PC-9 (cell line): ENCODE measurements around the gene FBXL5. TPM values are rescaled to one million over a fixed set of nuclear protein-coding genes. Genes with fewer than 3 reads are reported as not detected.

Experiments
- BruUV-seq: library from RNA; stranded (reverse); fragments of 400-500 nt; replicated peaks from 2 replicates; lab custom pipeline; 2021; lab: Mats Ljungman, UMichigan
- CTCF ChIA-PET: fragments of 300-600 bp; sonication (Branson Sonifier 250); formaldehyde crosslinking; loops from one replicate; lab custom pipeline; 2022; ENCODE audit warnings: antibody characterized with exemption; lab: Charles Lee
- POLR2A ChIA-PET: fragments of 300-600 bp; sonication (Branson Sonifier 250); formaldehyde crosslinking; loops from one replicate; lab custom pipeline; 2022; ENCODE audit warnings: antibody characterized with exemption; ENCODE audit not compliant: unreplicated experiment; lab: Charles Lee
- DNase-seq, 2 experiments: peaks; one replicate each; pipeline versions ENCODE4 v3.0.0 to v3.0.0-alpha.2; 2015 to 2022; ENCODE audit warnings: mixed read lengths in 1 of 2
- H2AFZ ChIP-seq: fragments of 200-600 bp; sonication (generic); 2 replicates; pipeline ENCODE4 v1.8.1; 2017; ENCODE audit warnings: antibody characterized with exemption
- H3F3A ChIP-seq: fragments of 200-600 bp; sonication (generic); 2 replicates; pipeline ENCODE4 v1.8.1; 2017; ENCODE audit warnings: antibody characterized with exemption, mild to moderate bottlenecking, low read depth; ENCODE audit not compliant: insufficient read depth
- H3K27ac ChIP-seq: fragments of 200-600 bp; sonication (generic); 2 replicates; pipeline ENCODE4 v1.6.1; 2016; ENCODE audit warnings: mixed run types
- H3K27me3 ChIP-seq: fragments of 200-600 bp; sonication (generic); 2 replicates; pipeline ENCODE4 v1.6.1; 2016; ENCODE audit warnings: low read depth, mixed run types; ENCODE audit not compliant: insufficient read depth
- H3K36me3 ChIP-seq: fragments of 200-600 bp; sonication (generic); 2 replicates; pipeline ENCODE4 v1.6.1; 2016; ENCODE audit warnings: low read depth, mixed run types
- H3K4me1 ChIP-seq: fragments of 200-600 bp; sonication (generic); replicated peaks from 2 replicates; pipeline ENCODE4 v1.6.1; 2016; ENCODE audit warnings: mixed run types; ENCODE audit not compliant: insufficient read depth
- H3K4me2 ChIP-seq: fragments of 200-600 bp; sonication (generic); 2 replicates; pipeline ENCODE4 v1.6.1; 2017; ENCODE audit warnings: mixed run types
- H3K4me3 ChIP-seq: fragments of 200-600 bp; sonication (generic); 2 replicates; pipeline ENCODE4 v1.6.1; 2016; ENCODE audit warnings: mixed run types
- H3K79me2 ChIP-seq: fragments of 200-600 bp; sonication (generic); 2 replicates; pipeline ENCODE4 v1.6.1; 2017; ENCODE audit warnings: low read depth, mixed run types
- H3K9me2 ChIP-seq: fragments of 200-600 bp; sonication (generic); 2 replicates; pipeline ENCODE4 v1.8.1; 2017; ENCODE audit warnings: mild to moderate bottlenecking; ENCODE audit not compliant: insufficient read depth
- H3K9me3 ChIP-seq: fragments of 200-600 bp; sonication (generic); 2 replicates; pipeline ENCODE4 v1.8.1; 2016; ENCODE audit warnings: low read depth; ENCODE audit not compliant: insufficient read depth
- H4K20me1 ChIP-seq: fragments of 200-600 bp; sonication (generic); 2 replicates; pipeline ENCODE4 v1.8.1; 2017; ENCODE audit not compliant: insufficient read depth
- EZH2 ChIP-seq: fragments of 200-600 bp; sonication (generic); IDR thresholded peaks from 2 replicates; pipeline ENCODE4 v1.8.0; 2017; ENCODE audit warnings: antibody characterized with exemption, low read depth
- intact Hi-C: fragments of 100-400 bp; cut with micrococcal nuclease; formaldehyde crosslinking; loops from one replicate; pipeline ENCODE4 v1.10.0; 2022; ENCODE audit not compliant: unreplicated experiment
- total RNA-seq: library from RNA; stranded (reverse); gene quantifications from 2 replicates; pipeline ENCODE4 v1.2.3, GENCODE V29; 2021
- TF ChIP-seq, protein P1 (sequence below): fragments of 200-600 bp; sonication (generic); conservative IDR thresholded peaks from 2 replicates; pipeline ENCODE4 v1.6.1; 2017; ENCODE audit warnings: mixed run types, antibody characterized with exemption, mild to moderate bottlenecking, moderate library complexity

FBXL5 gene
- total RNA-seq, 1 experiment from 2014 or later = 40.7 TPM

DNA sequence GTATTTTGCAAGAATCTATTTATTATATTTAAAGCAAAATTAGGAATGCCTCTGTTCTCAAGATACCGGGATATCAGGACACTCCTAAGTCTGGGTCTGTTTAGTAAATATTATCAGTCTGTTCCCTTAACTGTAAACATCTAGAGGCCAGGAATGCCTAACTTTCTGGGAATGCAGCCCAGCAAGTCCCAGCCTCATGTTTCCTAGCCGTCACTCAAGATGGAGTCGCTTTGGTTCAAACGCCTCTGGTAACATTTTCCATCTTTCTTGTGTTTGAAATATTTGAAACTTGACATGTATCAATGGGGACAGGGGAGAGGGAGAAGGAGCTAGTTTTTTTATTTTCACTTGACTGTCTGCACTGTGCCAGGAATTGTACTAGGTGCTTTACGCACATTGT lies 85.4 kb downstream of the FBXL5 start:
- H3K4me3 ChIP-seq = no peak overlapping the region
- H3K9me3 ChIP-seq = no peaks in the 10 kb centered on the region
- BruUV-seq = no TSS peak
- no peaks in the 10 kb centered on the region for H3F3A ChIP-seq
- ChIA-PET POLR2A (no interaction called here), CTCF (no interaction called here)
- no peak for DNase-seq
- H3K36me3 ChIP-seq = no peaks in the 10 kb centered on the region
- intact Hi-C loops = no loop called here
- H3K27me3 ChIP-seq = no peaks in the 10 kb centered on the region
- no peaks in the 10 kb centered on the region for H3K9me2 ChIP-seq
- H3K27ac ChIP-seq = no peak overlapping the region
- no peaks in the 10 kb centered on the region for H3K79me2 ChIP-seq
- H3K4me1 ChIP-seq = no peaks in the 10 kb centered on the region
- H4K20me1 ChIP-seq = no peaks in the 10 kb centered on the region
- H3K4me2 ChIP-seq = no peak overlapping the region
- no peak overlapping the region for H2AFZ ChIP-seq
- no peak for TF ChIP-seq EZH2
- TF ChIP-seq, protein P1, sequence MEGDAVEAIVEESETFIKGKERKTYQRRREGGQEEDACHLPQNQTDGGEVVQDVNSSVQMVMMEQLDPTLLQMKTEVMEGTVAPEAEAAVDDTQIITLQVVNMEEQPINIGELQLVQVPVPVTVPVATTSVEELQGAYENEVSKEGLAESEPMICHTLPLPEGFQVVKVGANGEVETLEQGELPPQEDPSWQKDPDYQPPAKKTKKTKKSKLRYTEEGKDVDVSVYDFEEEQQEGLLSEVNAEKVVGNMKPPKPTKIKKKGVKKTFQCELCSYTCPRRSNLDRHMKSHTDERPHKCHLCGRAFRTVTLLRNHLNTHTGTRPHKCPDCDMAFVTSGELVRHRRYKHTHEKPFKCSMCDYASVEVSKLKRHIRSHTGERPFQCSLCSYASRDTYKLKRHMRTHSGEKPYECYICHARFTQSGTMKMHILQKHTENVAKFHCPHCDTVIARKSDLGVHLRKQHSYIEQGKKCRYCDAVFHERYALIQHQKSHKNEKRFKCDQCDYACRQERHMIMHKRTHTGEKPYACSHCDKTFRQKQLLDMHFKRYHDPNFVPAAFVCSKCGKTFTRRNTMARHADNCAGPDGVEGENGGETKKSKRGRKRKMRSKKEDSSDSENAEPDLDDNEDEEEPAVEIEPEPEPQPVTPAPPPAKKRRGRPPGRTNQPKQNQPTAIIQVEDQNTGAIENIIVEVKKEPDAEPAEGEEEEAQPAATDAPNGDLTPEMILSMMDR = no peak

- H3K36me3 ChIP-seq = no peaks in the 10 kb centered on the region
- TF ChIP-seq EZH2 = no peak
- TF ChIP-seq, protein P1 = no peak
- no peaks in the 10 kb centered on the region for H3K4me1 ChIP-seq
- no peaks in the 10 kb centered on the region for H3K27me3 ChIP-seq
- no peaks in the 10 kb centered on the region for H3K9me3 ChIP-seq
- CTCF ChIA-PET = no interaction called here
- no peaks in the 10 kb centered on the region for H3K9me2 ChIP-seq
- H3K27ac ChIP-seq = no peak overlapping the region
- no peak overlapping the region for H3K4me2 ChIP-seq
- no peaks in the 10 kb centered on the region for H3K79me2 ChIP-seq
- intact Hi-C loops = no loop called here
- no peak overlapping the region for H3K4me3 ChIP-seq
- no peak overlapping the region for H2AFZ ChIP-seq
- H4K20me1 ChIP-seq = no peaks in the 10 kb centered on the region
- no TSS peak for BruUV-seq
- POLR2A ChIA-PET = no interaction called here
- no peak for DNase-seq
- H3F3A ChIP-seq = no peaks in the 10 kb centered on the region
These were observed 86.3 kb downstream of the FBXL5 start for GRCh38 chr4:15568821-15569220.

- H3K27me3 ChIP-seq = no peaks in the 10 kb centered on the region
- H2AFZ ChIP-seq = no peak overlapping the region
- no peaks in the 10 kb centered on the region for H3K36me3 ChIP-seq
- POLR2A ChIA-PET = no interaction called here
- no peaks in the 10 kb centered on the region for H3K79me2 ChIP-seq
- DNase-seq = no peak
- no peak overlapping the region for H3K4me3 ChIP-seq
- no peak overlapping the region for H3K4me2 ChIP-seq
- H3K9me2 ChIP-seq = no peaks in the 10 kb centered on the region
- no peaks in the 10 kb centered on the region for H3F3A ChIP-seq
- BruUV-seq = no TSS peak
- no peaks in the 10 kb centered on the region for H3K4me1 ChIP-seq
- intact Hi-C loops = no loop called here
- H4K20me1 ChIP-seq = no peaks in the 10 kb centered on the region
- H3K27ac ChIP-seq = no peak overlapping the region
- CTCF ChIA-PET = interaction anchor here (0.6 kb wide), 1 partner anchor 162 kb away, joined by 5 read pairs; no protein-coding TSS in a partner anchor
- no peaks in the 10 kb centered on the region for H3K9me3 ChIP-seq
- no peak for TF ChIP-seq EZH2
- TF ChIP-seq, protein P1 = no peak
These were observed 91.3 kb downstream of the FBXL5 start for GRCh38 chr4:15563871-15564270.
